ENCODE measurements around the gene LAMC2.

Gene LAMC2

GRCh38 chr1:183244466-183244865 lies 58.4 kb downstream of the LAMC2 start:
- Histone ChIP-seq H3K27me3 (ENCODE audit: insufficient read depth, low read depth) (no peaks in the 10 kb centered on the region), H3K36me3 (ENCODE audit: insufficient read depth) (no peaks in the 10 kb centered on the region), H4K20me1 (ENCODE audit: insufficient read depth) (no peaks in the 10 kb centered on the region), H3K27ac (no peak overlapping the region), H3K4me2 (no peak overlapping the region), H2AFZ (ENCODE audit: low read depth) (no peak overlapping the region), H3K4me1 (ENCODE audit: low read depth, poor library complexity, severe bottlenecking) (no peaks in the 10 kb centered on the region), H3K79me2 (ENCODE audit: insufficient read depth, low read depth) (no peaks in the 10 kb centered on the region), H3K4me3 (IDR thresholded peaks at IDR 0.05; ENCODE audit: insufficient read depth, low read depth, low read length) (no peak overlapping the region), H3K9ac (no peak overlapping the region)
- TF ChIP-seq CTCF (conservative IDR thresholded peaks at IDR 0.05; ENCODE audit: low read depth, low read length): no peak

GRCh38 chr1:183245357-183245756 lies 59.3 kb downstream of the LAMC2 start:
- no peak overlapping the region for H3K9ac ChIP-seq
- no peaks in the 10 kb centered on the region for H4K20me1 ChIP-seq (ENCODE audit: insufficient read depth)
- no peaks in the 10 kb centered on the region for H3K36me3 ChIP-seq (ENCODE audit: insufficient read depth)
- H2AFZ ChIP-seq (ENCODE audit: low read depth): no peak overlapping the region
- TF ChIP-seq CTCF (conservative IDR thresholded peaks at IDR 0.05; ENCODE audit: low read depth, low read length): no peak
- no peak overlapping the region for H3K27ac ChIP-seq
- H3K27me3 ChIP-seq (ENCODE audit: insufficient read depth, low read depth): no peaks in the 10 kb centered on the region
- H3K4me1 ChIP-seq (ENCODE audit: low read depth, poor library complexity, severe bottlenecking): no peaks in the 10 kb centered on the region
- H3K4me3 ChIP-seq (IDR thresholded peaks at IDR 0.05; ENCODE audit: insufficient read depth, low read depth, low read length): no peak overlapping the region
- no peaks in the 10 kb centered on the region for H3K79me2 ChIP-seq (ENCODE audit: insufficient read depth, low read depth)
- H3K4me2 ChIP-seq: no peak overlapping the region

- no peak overlapping the region for H2AFZ ChIP-seq (ENCODE audit: low read depth)
- H3K9ac ChIP-seq: no peak overlapping the region
- no peak overlapping the region for H3K27ac ChIP-seq
- H3K27me3 ChIP-seq (ENCODE audit: insufficient read depth, low read depth): no peaks in the 10 kb centered on the region
- H3K79me2 ChIP-seq (ENCODE audit: insufficient read depth, low read depth): no peaks in the 10 kb centered on the region
- no peak overlapping the region for H3K4me2 ChIP-seq
- no peak overlapping the region for H3K4me3 ChIP-seq (IDR thresholded peaks at IDR 0.05; ENCODE audit: insufficient read depth, low read depth, low read length)
- no peaks in the 10 kb centered on the region for H3K36me3 ChIP-seq (ENCODE audit: insufficient read depth)
- no peak for TF ChIP-seq CTCF (conservative IDR thresholded peaks at IDR 0.05; ENCODE audit: low read depth, low read length)
- no peaks in the 10 kb centered on the region for H3K4me1 ChIP-seq (ENCODE audit: low read depth, poor library complexity, severe bottlenecking)
- H4K20me1 ChIP-seq (ENCODE audit: insufficient read depth): no peaks in the 10 kb centered on the region
These were observed 60.4 kb downstream of the LAMC2 start for GRCh38 chr1:183246436-183246835.

GRCh38 chr1:183247066-183247465 lies 61.0 kb downstream of the LAMC2 start:
- H3K36me3 ChIP-seq (ENCODE audit: insufficient read depth): no peaks in the 10 kb centered on the region
- no peak overlapping the region for H3K4me3 ChIP-seq (IDR thresholded peaks at IDR 0.05; ENCODE audit: insufficient read depth, low read depth, low read length)
- no peaks in the 10 kb centered on the region for H3K79me2 ChIP-seq (ENCODE audit: insufficient read depth, low read depth)
- H3K9ac ChIP-seq: no peak overlapping the region
- no peaks in the 10 kb centered on the region for H4K20me1 ChIP-seq (ENCODE audit: insufficient read depth)
- no peak overlapping the region for H2AFZ ChIP-seq (ENCODE audit: low read depth)
- no peaks in the 10 kb centered on the region for H3K27me3 ChIP-seq (ENCODE audit: insufficient read depth, low read depth)
- no peak overlapping the region for H3K27ac ChIP-seq
- H3K4me2 ChIP-seq: no peak overlapping the region
- TF ChIP-seq CTCF (conservative IDR thresholded peaks at IDR 0.05; ENCODE audit: low read depth, low read length): no peak
- H3K4me1 ChIP-seq (ENCODE audit: low read depth, poor library complexity, severe bottlenecking): no peaks in the 10 kb centered on the region

GRCh38 chr1:183247484-183247883 lies 61.4 kb downstream of the LAMC2 start:
- Histone ChIP-seq H3K27me3 (ENCODE audit: insufficient read depth, low read depth) (no peaks in the 10 kb centered on the region), H3K4me1 (ENCODE audit: low read depth, poor library complexity, severe bottlenecking) (no peaks in the 10 kb centered on the region), H3K79me2 (ENCODE audit: insufficient read depth, low read depth) (no peaks in the 10 kb centered on the region), H3K9ac (no peak overlapping the region), H3K36me3 (ENCODE audit: insufficient read depth) (no peaks in the 10 kb centered on the region), H3K4me2 (no peak overlapping the region), H4K20me1 (ENCODE audit: insufficient read depth) (no peaks in the 10 kb centered on the region), H3K4me3 (IDR thresholded peaks at IDR 0.05; ENCODE audit: insufficient read depth, low read depth, low read length) (no peak overlapping the region), H2AFZ (ENCODE audit: low read depth) (no peak overlapping the region), H3K27ac (no peak overlapping the region)
- no peak for TF ChIP-seq CTCF (conservative IDR thresholded peaks at IDR 0.05; ENCODE audit: low read depth, low read length)

Data from KMS-11 (cell line).